ENCODE results near the gene MLXIPL. TPM values are rescaled to one million over a fixed set of nuclear protein-coding genes. Genes with fewer than 3 reads are reported as not detected.
"Not testable (repeated sequence)": the region's sequence is repeated elsewhere in the genome, so short reads cannot be mapped to it uniquely, and the experiment has no call there.

MLXIPL gene
- polyA plus RNA-seq, 1 donor, result 1.7 TPM

GRCh38 chr7:73646785-73647724, 22.7 kb upstream of the MLXIPL start:
- DNase-seq, result no peak

GRCh38 chr7:73645643-73646174, 21.4 kb upstream of the MLXIPL start:
- no peak for DNase-seq

- DNase-seq, result no peak
Measured at GRCh38 chr7:73644688-73645286, 20.5 kb upstream of the MLXIPL start.

GRCh38 chr7:73642834-73643233, 18.5 kb upstream of the MLXIPL start:
- no peak for DNase-seq

- DNase-seq, result no peak
Measured at GRCh38 chr7:73638911-73639310, 14.6 kb upstream of the MLXIPL start.

GRCh38 chr7:73635428-73636200, 11.3 kb upstream of the MLXIPL start:
- no peak for DNase-seq

- DNase-seq, result no peak
Measured at GRCh38 chr7:73633844-73634243, 9.5 kb upstream of the MLXIPL start.

GRCh38 chr7:73633323-73633722, 9.0 kb upstream of the MLXIPL start:
- no peak for DNase-seq

- DNase-seq, result no peak
Measured at GRCh38 chr7:73631558-73631957, 7.2 kb upstream of the MLXIPL start.

- no peak for DNase-seq
Measured at GRCh38 chr7:73628504-73628903, 4.2 kb upstream of the MLXIPL start.

GRCh38 chr7:73626814-73627213, 2.5 kb upstream of the MLXIPL start:
- DNase-seq, result no peak

GRCh38 chr7:73625276-73625675, 954 bp upstream of the MLXIPL start:
- DNase-seq, result no peak

- no peak for DNase-seq
Measured at GRCh38 chr7:73624669-73625001, 313 bp upstream of the MLXIPL start.

- DNase-seq, result no peak
Measured at GRCh38 chr7:73622909-73623797, 1.2 kb downstream of the MLXIPL start.

- DNase-seq, result no peak
Measured at GRCh38 chr7:73622527-73622908, 1.8 kb downstream of the MLXIPL start.

GRCh38 chr7:73621168-73622063, 2.9 kb downstream of the MLXIPL start:
- no peak for DNase-seq

GRCh38 chr7:73619394-73619793, 4.9 kb downstream of the MLXIPL start:
- DNase-seq, result not testable (repeated sequence)

GRCh38 chr7:73618538-73618937, 5.8 kb downstream of the MLXIPL start:
- no peak for DNase-seq

GRCh38 chr7:73617520-73617919, 6.8 kb downstream of the MLXIPL start:
- not testable (repeated sequence) for DNase-seq

- no peak for DNase-seq
Measured at GRCh38 chr7:73615886-73616285, 8.4 kb downstream of the MLXIPL start.

GRCh38 chr7:73614937-73615336, 9.4 kb downstream of the MLXIPL start:
- not testable (repeated sequence) for DNase-seq
